Daoy (cell line): Measurements from ENCODE around the gene BRWD1. TPM values are rescaled to one million over a fixed set of nuclear protein-coding genes. Genes with fewer than 3 reads are reported as not detected.

Source experiments
- DNase-seq: peaks from one replicate; pipeline ENCODE4 v3.0.0-alpha.2; 2015; ENCODE audit warnings: low read depth
- total RNA-seq: library from RNA; depleted of rRNA; stranded (reverse); fragments of >200 nt; shearing (Covaris generic); gene quantifications from 2 replicates; pipeline ENCODE4 v1.2.3, GENCODE V29; 2014; rRNA removed

Gene BRWD1
- total RNA-seq, 1 experiment from 2014 or later, result 27.9 TPM

DNA sequence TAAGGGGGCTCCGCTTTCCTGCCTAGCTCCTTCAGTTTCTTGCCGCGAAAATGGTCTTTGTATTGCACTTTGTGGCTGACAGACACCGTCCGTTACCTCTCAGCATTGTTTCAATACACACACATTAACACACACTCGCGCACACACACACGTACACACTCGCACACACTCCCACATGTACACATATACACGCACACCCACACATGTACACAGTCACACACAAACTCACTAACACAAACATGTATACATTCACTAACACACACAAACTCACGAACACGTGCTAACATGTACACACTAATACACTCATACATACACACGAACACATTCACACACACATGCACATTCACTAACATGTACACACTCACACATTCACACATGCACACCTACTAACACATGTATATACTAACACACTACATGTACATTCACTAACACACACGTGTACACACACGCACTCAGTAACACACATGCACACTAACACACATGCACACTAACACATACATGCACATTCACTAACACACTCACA is 179.1 kb downstream of the BRWD1 start:
- DNase-seq, result no peak

Other genes starting within 250 kb of the BRWD1 start
- gene PSMG1, start 130.2 kb downstream of the BRWD1 start, total RNA-seq, result 146 and 150 TPM in 2 replicates
- 583 and 735 TPM in 2 replicates for gene HMGN1, start 35.5 kb upstream of the BRWD1 start, total RNA-seq
- gene LCA5L, start 132.1 kb upstream of the BRWD1 start, total RNA-seq, result 0.91 and 6.0 TPM in 2 replicates
- gene SH3BGR, start 138.3 kb upstream of the BRWD1 start, total RNA-seq, result 4.3 and 4.6 TPM in 2 replicates